Parathyroid adenoma (tissue), 2 donors: ENCODE results near the gene CUZD1.

Source experiments
- H2AFZ ChIP-seq: fragments of 300-600 bp; sonication (generic); one replicate; pipeline ENCODE4 v1.7.0; 2017; ENCODE audit warnings: antibody characterized with exemption, mild to moderate bottlenecking
- H3K27ac ChIP-seq: fragments of 300-600 bp; sonication (generic); one replicate; pipeline ENCODE4 v1.7.0; 2017
- H3K27me3 ChIP-seq: fragments of 300-600 bp; sonication (generic); one replicate; pipeline ENCODE4 v1.7.0; 2017; ENCODE audit warnings: low read length; ENCODE audit not compliant: control insufficient read depth, insufficient read depth
- H3K36me3 ChIP-seq: fragments of 300-600 bp; sonication (generic); one replicate; pipeline ENCODE4 v1.7.0; 2017; ENCODE audit warnings: low read length; ENCODE audit not compliant: control insufficient read depth, insufficient read depth
- H3K4me1 ChIP-seq: fragments of 300-600 bp; sonication (generic); one replicate; pipeline ENCODE4 v1.7.0; 2017; ENCODE audit warnings: control low read depth
- H3K4me2 ChIP-seq: fragments of 300-600 bp; sonication (generic); one replicate; pipeline ENCODE4 v1.7.0; 2017; ENCODE audit warnings: low read length
- H3K4me3 ChIP-seq: fragments of 300-600 bp; sonication (generic); one replicate; pipeline ENCODE4 v1.7.0; 2017; ENCODE audit warnings: low read depth, low read length
- H3K79me2 ChIP-seq: fragments of 300-600 bp; sonication (generic); one replicate; pipeline ENCODE4 v1.7.0; 2017; ENCODE audit warnings: control low read depth
- H3K9ac ChIP-seq: fragments of 300-600 bp; sonication (generic); one replicate; pipeline ENCODE4 v1.7.0; 2017; ENCODE audit warnings: mild to moderate bottlenecking
- H3K9me3 ChIP-seq: fragments of 300-600 bp; sonication (generic); one replicate; pipeline ENCODE4 v1.7.0; 2017; ENCODE audit warnings: low read length; ENCODE audit not compliant: control insufficient read depth
- CTCF ChIP-seq: fragments of 300-600 bp; sonication (generic); IDR thresholded peaks from one replicate; pipeline ENCODE4 v1.7.0; 2017; ENCODE audit warnings: antibody characterized with exemption, mild to moderate bottlenecking
- donor health status: primary hyperparathyroidism.

The CUZD1 gene

GRCh38 chr10:122782911-122783310, 62.7 kb downstream of the CUZD1 start:
- H3K79me2 ChIP-seq, result no peaks in the 10 kb centered on the region
- H3K9ac ChIP-seq, result no peak overlapping the region
- H3K4me3 ChIP-seq, result no peak overlapping the region
- H2AFZ ChIP-seq, result no peak overlapping the region
- no peaks in the 10 kb centered on the region for H3K4me1 ChIP-seq
- no peak for TF ChIP-seq CTCF
- H3K9me3 ChIP-seq, result no peaks in the 10 kb centered on the region
- no peaks in the 10 kb centered on the region for H3K27me3 ChIP-seq
- H3K36me3 ChIP-seq, result no peaks in the 10 kb centered on the region
- no peak overlapping the region for H3K4me2 ChIP-seq
- no peak overlapping the region for H3K27ac ChIP-seq
